HK-2 (cell line): ENCODE results near the gene CST4.
"Not testable (repeated sequence)": the region's sequence is repeated elsewhere in the genome, so short reads cannot be mapped to it uniquely, and the experiment has no call there.

Experiments used
- DNase-seq: peaks from one replicate; pipeline ENCODE4 v3.0.0-alpha.2; 2018; ENCODE audit not compliant: unreplicated experiment

The CST4 gene

DNA sequence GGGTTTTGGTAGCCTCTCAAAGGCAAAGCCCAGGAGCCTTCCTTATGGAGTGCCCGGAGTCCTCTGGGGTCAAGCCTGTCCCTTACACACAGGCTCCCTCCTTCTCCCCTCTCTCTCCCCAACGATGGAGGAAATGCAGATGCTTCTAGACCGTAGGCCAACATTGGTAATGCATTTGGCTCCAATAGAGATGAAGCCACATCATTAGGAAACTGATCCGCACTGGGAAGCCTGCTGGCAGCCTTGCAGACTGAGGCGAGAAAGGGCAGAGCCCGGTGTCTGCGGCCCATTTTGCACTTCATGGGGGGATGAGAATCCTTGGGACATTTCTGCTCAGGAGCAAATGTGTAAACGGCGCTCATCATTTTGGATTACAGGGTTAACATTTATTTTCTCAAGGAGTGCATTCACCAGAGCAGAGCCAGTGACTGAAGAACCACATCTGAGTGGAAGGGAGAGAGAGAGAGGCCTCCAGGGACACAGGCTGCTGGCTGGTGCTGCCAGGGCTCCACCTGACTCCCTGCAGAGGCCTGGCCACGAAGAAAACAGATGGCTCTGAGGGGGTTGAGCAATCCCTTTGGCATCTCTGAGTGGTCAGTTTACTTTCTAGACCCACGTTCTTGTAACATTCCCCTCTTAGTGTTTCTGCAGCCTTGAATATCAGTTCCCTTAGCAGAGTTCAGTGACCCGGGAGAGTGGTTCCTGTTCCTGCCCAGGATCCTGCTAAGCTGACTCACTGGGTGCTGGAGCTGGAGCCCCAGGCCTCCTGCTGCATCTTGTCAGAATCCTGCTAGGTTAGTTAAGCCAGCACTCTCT, 46.7 kb downstream of the CST4 start:
- DNase-seq = peak; percentile 41

DNA sequence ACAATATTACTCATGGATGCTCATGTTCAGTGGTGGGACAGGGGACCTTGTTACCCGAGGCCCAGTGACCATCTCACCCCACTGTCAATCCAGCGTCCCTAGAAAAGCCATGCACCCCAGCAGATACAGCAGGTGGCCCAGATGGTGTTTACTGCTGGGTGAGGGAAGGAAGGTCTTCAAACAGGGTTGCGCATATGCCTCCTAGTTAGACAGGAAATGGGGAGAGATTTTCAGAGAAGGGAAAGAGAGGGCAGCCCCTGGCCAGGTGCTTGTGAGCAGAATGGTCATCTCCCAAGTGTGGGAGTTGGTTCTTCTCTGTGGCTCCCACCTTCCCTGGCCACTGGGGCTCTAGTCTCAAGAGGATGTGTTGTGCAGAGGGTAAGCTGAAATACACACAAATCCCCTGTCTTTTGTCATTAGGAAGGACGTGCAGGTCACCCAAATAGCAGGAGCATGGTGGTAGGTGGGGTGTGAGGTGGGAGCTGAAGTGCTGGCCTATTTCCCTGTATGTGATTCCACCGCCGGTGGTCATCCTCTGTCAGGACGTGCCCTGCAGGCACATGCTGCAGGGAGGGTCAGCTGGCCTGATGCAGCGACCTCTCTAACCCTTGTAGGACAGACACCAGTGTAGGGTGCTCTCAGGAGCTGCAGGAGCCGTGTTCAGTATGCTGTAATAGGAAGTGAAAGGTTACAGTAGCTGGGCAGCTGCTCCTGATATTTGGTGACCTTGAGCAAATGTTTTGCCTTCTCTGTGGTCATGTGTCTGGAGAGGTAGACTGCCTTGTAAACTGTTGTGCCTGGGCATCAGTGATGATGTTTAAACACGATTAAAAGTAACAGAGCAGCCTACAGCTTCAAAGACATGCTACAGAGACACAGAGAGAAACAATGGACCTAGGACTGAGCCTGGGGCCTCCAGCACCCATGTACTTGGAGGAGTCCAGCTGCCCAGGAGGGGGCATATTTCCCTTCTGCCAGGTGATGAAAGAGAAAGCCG, 47.9 kb downstream of the CST4 start:
- DNase-seq = no peak

DNA sequence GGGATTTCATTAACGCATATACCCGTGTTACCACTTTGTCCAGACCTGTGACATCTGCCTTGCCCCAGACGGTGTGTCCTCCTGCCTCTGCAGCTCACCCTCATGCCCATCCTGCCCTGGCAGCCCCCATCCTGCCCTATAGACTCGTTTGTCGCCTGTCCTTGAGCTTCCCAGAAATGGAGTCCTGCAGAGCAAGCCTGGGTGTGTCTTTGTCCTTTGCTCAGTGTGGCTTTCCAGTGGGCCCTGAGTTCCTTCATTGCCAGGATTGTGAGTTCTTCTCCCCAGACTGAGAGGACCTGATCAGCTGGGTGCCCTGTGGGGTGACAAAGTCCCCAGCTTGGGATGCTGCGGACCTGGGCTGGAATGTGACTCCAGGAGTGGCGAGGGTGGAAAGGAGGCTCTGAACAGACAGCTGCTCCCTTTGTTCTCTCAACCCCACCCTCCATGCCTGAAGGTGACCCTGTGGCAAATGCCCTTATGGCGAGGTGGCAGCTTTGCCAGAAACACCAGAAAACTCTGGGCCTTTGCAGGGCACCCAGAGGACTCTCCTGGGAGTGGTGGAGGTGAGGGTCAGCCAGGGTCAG, 48.7 kb downstream of the CST4 start:
- DNase-seq = no peak

DNA sequence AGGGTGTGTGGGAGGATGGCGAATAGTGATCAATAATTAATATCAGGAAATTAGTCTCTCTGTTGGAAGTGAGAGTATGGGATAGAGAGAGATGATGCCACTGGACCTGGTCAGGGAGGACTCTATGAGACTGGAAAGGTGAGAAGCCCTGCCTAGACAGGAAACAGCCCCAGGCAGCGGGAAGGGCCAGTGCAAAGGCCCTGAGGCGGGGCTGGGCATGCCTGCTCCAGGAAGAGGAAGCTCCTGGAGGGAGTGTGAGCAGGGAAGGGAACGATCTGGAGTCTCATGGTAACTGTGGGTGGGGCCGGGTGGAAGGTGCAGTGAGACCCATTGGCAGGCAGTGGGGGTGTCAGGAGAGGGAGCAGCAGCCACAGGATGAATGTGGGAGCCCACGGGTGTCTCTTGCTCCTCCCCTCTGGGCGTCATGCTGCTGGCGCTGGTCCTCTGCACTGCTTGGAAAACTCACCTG, 49.3 kb downstream of the CST4 start:
- DNase-seq = no peak

DNA sequence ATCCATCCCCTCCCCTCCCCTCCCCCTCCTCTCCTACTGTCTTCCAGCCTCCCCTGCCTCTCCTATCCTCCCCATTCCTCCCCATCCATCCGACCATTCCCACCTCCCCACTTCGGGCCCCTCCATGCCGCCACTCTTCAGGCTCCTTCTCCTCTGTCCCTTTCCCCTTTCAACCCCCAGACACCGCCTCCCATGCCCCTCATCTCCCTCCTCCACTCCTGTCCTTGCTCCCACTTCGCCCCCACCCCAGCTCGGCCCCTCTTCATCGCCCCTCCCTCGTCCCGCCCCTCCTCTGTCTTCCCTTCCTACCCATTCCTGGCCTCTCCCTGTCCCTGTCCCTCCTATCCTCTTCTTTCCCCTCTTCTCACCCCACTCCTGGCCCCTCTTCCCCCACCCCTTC, 50.5 kb downstream of the CST4 start:
- no peak for DNase-seq

DNA sequence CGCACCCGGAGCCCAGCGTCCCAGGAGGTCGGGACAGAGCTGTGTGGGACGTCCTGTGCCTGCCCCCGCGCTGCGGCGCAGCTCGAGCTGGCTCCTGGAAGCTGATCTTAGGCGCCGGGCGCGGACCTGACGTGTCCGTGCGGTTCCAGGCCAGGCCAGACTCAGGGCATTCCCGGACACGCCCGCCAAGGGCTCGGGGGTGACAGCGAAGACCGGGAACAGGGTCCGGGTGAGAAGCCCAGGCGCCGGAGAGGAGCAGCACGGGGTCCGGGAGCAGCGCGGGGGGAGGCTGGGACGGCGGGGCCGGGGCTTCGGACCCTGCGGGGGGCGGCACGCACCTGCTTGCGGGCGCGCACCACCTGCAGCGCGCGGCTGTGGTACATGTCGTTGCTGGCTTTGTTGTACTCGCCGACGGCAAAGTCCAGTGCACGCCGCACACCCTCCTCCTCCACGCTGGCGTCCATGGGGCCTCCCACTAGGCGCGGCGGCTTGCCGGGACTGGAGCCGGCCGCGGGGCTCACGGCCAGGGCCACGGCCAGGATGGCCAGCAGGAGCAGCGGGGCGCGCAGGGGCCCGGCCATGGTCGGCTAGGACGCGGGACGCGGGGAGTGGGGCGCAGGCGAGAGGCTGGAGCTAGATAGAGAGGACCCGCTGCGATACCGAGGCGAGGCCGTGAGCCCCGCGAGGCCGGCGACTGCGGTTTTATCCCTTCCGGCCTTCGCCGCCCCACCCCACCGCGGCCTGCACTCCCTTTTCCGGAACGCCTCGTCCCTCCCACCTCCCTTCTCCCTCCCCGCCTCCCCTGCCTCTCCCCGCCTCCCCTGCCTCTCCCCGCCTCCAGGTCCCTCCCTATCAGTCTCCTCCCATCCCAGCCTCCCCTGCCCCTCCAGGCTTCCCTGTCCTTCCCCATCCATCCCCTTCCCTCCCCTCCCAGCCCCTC, 51.3 kb downstream of the CST4 start, which contains the start of gene CST3:
Gene CST3, minus strand, starts transcription at position 674 of the 940 bp plus-strand sequence. Its CDS starts 93 bp downstream, at position 581.
- peak; percentile 94 for DNase-seq

DNA sequence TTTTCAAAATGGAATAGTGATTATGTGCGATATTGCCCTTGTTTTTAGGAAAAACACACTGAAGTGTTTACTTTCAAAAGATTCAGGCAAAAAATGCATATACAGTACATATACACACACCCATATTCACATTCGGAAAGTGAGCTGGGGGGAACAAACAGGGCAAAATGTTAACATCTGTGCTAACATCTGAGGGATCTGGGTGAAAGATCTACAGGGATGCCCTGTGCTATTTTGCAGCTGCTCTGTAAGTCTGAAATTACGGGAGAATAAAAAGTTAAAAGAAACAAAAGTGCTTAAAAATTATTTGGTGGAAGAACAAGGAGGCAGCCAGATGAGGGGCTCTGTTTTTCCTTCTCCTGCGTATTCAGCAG, 51.9 kb downstream of the CST4 start:
- no peak for DNase-seq

DNA sequence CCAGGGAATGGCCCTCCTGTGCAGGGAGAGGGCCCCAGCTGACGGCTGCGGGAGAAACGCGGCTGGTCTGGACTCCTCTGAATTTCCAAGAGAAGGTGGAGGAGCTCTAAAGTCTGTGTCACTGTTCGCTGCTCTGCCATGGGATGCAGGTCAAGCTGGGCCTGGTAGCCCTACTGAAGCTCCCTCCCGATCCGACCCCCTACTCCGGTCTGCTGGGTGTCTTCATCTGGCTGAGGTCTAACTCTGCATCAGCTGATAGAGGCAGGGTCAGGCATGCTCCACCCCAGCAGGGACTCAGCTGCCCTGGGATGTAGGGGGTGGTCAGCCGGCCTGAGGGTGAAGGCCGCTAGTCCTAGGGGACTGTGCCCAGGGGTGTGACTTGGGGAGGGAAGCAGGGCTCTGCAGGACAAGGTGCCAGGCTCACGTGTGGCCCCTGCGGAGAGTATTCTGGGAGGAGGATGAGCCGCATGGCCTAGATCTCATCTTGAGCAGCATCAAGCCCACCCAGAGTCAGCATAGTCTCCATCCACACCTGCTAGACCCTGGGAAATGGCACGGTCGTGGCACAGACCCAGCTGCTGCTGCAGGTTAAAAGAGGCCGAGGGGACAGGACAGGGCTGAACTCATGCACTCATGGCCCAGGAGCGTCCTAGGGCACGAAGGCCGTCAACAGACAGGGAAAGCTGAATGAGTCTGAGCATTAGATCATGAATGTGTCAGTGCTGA, 52.5 kb downstream of the CST4 start:
- no peak for DNase-seq

DNA sequence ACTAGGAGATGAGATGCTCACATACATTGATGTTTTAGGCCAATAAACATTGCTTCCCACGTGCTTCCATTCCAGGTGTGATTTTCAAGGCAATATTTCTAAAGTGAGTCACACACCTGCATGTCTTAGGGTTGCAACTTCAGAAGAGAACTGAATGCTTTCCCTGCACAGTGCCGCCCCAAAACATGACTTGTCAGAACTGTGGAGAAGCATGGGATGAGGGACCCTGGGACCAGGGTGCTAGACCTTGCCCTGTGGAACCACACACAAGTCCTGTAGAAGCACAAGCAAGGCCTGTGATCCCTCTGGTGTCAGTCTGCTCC, 53.1 kb downstream of the CST4 start:
- DNase-seq = not testable (repeated sequence)
